K562 (cell line): Measurements from ENCODE around the gene TTLL8. TPM values are rescaled to one million over a fixed set of nuclear protein-coding genes. Genes with fewer than 3 reads are reported as not detected.

Source experiments
- ATAC-seq: fragments of 200-7000 bp; cut with Tn5 transposase; 3 replicates; pipeline ENCODE4 v1.9.1; 2020; ENCODE audit warnings: moderate library complexity
- BruUV-seq: library from RNA; stranded (reverse); fragments of 400-500 nt; replicated peaks from 2 replicates; lab custom pipeline; 2021; lab: Mats Ljungman, UMichigan
- CTCF ChIA-PET: fragments of 300-600 bp; formaldehyde crosslinking; extraction: SDS; loops from one replicate; lab custom pipeline; 2021; ENCODE audit warnings: low intra/inter-chr PET ratio; lab: Yijun Ruan, JAX
- POLR2A ChIA-PET: fragments of 300-600, 350-650 bp; sonication (Branson Sonifier 250); formaldehyde crosslinking; extraction: SDS; loops from one replicate; lab custom pipeline; 2021; ENCODE audit warnings: antibody characterized with exemption, inconsistent platforms; lab: Yijun Ruan, JAX
- DNase-seq, 4 experiments: peaks; one replicate each; pipeline versions ENCODE4 v3.0.0 to v3.0.0-alpha.2; 2011 to 2018; ENCODE audit warnings: low spot score in 3 of 4, mixed read lengths in 3 of 4; ENCODE audit errors: extremely low read depth in 1 of 4
- FAIRE-seq: peaks from 2 replicates; lab custom pipeline; 2011; peaks lifted over from hg19 to GRCh38; lab: Jason Lieb, UNC
- H2AFZ ChIP-seq: 2 replicates; pipeline ENCODE4 v1.6.0; 2011; ENCODE audit warnings: low read depth, low read length, control low read depth, inconsistent platforms
- H3K27ac ChIP-seq: fragments of 200-600 bp; 3 replicates; pipeline ENCODE4 v1.8.0; 2011; ENCODE audit warnings: low read depth, mild to moderate bottlenecking, control low read depth, inconsistent platforms, low read length, moderate library complexity, mixed read lengths; ENCODE audit errors: extremely low read depth
- H3K27me3 ChIP-seq, 2 experiments: fragments of 300-600 bp in 1 of 2; 2 replicates in 1 of 2; 3 replicates in 1 of 2; pipeline versions ENCODE4 v1.6.0 to v1.8.0; 2011; ENCODE audit warnings: inconsistent platforms in 2 of 2, low read length in 2 of 2, mild to moderate bottlenecking in 1 of 2, mixed read lengths in 1 of 2, moderate library complexity in 1 of 2; ENCODE audit not compliant: control insufficient read depth in 2 of 2, insufficient read depth in 2 of 2
- H3K36me3 ChIP-seq: fragments of 300-600 bp; 3 replicates; pipeline ENCODE4 v1.8.0; 2011; ENCODE audit warnings: mild to moderate bottlenecking, low read length, inconsistent platforms; ENCODE audit not compliant: control insufficient read depth, insufficient read depth
- H3K4me1 ChIP-seq, 2 experiments: fragments of 200-600 bp in 1 of 2; replicated peaks in 1 of 2; 2 replicates in 1 of 2; 3 replicates in 1 of 2; pipeline versions ENCODE4 v1.5.1 to v1.8.0; 2011; ENCODE audit warnings: inconsistent platforms in 2 of 2, low read length in 2 of 2, mild to moderate bottlenecking in 1 of 2, mixed read lengths in 1 of 2, moderate library complexity in 1 of 2; ENCODE audit not compliant: control insufficient read depth in 2 of 2, insufficient read depth in 2 of 2
- H3K4me2 ChIP-seq: 2 replicates; pipeline ENCODE4 v1.6.1; 2011; ENCODE audit warnings: low read length, control low read depth, inconsistent platforms, mixed read lengths; ENCODE audit not compliant: insufficient read depth
- H3K4me3 ChIP-seq: fragments of 200-600 bp; sonication (generic), shearing (Covaris generic); 2 replicates; pipeline ENCODE4 v1.5.1; 2016; ENCODE audit warnings: control low read depth, inconsistent platforms
- H3K79me2 ChIP-seq: fragments of 200-600 bp; 3 replicates; pipeline ENCODE4 v1.8.0; 2011; ENCODE audit warnings: low read length, inconsistent platforms; ENCODE audit not compliant: control insufficient read depth, insufficient read depth
- H3K9ac ChIP-seq, 2 experiments: 2 replicates each; pipeline versions ENCODE4 v1.6.0 to v1.6.1; 2011; ENCODE audit warnings: low read depth in 2 of 2, low read length in 2 of 2, control low read depth in 1 of 2, inconsistent platforms in 1 of 2, mild to moderate bottlenecking in 1 of 2, mixed read lengths in 1 of 2; ENCODE audit not compliant: insufficient read depth in 1 of 2
- H3K9me1 ChIP-seq: one replicate; pipeline ENCODE4 v1.6.0; 2011; ENCODE audit warnings: inconsistent platforms, mild to moderate bottlenecking, low read length, moderate library complexity; ENCODE audit not compliant: control insufficient read depth, insufficient read depth
- H3K9me3 ChIP-seq: replicated peaks from 2 replicates; pipeline ENCODE4 v1.5.1; 2011; ENCODE audit warnings: low read depth, low read length, inconsistent platforms; ENCODE audit not compliant: control insufficient read depth, insufficient read depth
- H4K20me1 ChIP-seq: replicated peaks from 2 replicates; pipeline ENCODE4 v1.6.1; 2011; ENCODE audit warnings: low read length, inconsistent platforms, mixed read lengths; ENCODE audit not compliant: control insufficient read depth, insufficient read depth
- BHLHE40 ChIP-seq: IDR thresholded peaks from 2 replicates; pipeline ENCODE4 v1.6.1; 2011; ENCODE audit warnings: low read length, improper control_type of control experiment
- DIDO1 ChIP-seq: fragments of 450-650 bp; IDR thresholded peaks from 2 replicates; pipeline ENCODE4 v1.6.1; 2016; ENCODE audit warnings: low read depth, missing biosample characterization, missing genetic modification characterization
- FOXK2 ChIP-seq, 2 experiments: fragments of 450-650 bp; IDR thresholded peaks in 1 of 2; conservative IDR thresholded peaks in 1 of 2; 2 replicates each; pipeline ENCODE4 v1.6.1; 2016; ENCODE audit warnings: low read depth in 2 of 2, mild to moderate bottlenecking in 1 of 2
- KAT7 ChIP-seq: sonication (generic); formaldehyde crosslinking; IDR thresholded peaks from 2 replicates; pipeline ENCODE4 v1.8.0; 2022; ENCODE audit warnings: missing genetic modification reagents, mild to moderate bottlenecking, borderline replicate concordance
- KLF1 ChIP-seq: fragments of 450-650 bp; IDR thresholded peaks from 2 replicates; pipeline ENCODE4 v1.6.1; 2016; ENCODE audit warnings: missing genetic modification characterization, missing compliant biosample characterization
- MCM7 ChIP-seq, 2 experiments: fragments of 450-650 bp; IDR thresholded peaks; 2 replicates each; pipeline ENCODE4 v1.6.1; 2016 to 2018
- POLR3G ChIP-seq: IDR thresholded peaks from 2 replicates; pipeline ENCODE4 v1.6.1; 2011; ENCODE audit not compliant: insufficient read length, insufficient replicate concordance; ENCODE audit errors: extremely low read depth
- PTBP1 ChIP-seq: fragments of 200-400 bp; formaldehyde crosslinking; IDR thresholded peaks from 2 replicates; pipeline ENCODE4 v1.6.1; 2017; ENCODE audit warnings: low read depth, low read length
- RFX5 ChIP-seq: IDR thresholded peaks from 2 replicates; pipeline ENCODE4 v1.6.1; 2011; ENCODE audit warnings: low read depth, mild to moderate bottlenecking, improper control_type of control experiment, low read length
- SMARCB1 ChIP-seq: IDR thresholded peaks from 2 replicates; pipeline ENCODE4 v1.6.1; 2011; ENCODE audit warnings: improper control_type of control experiment, low read depth; ENCODE audit not compliant: insufficient read length
- ZC3H11A ChIP-seq: IDR thresholded peaks from 2 replicates; pipeline ENCODE4 v1.6.1; 2012; ENCODE audit warnings: low read depth, low read length, improper control_type of control experiment
- ZFP30 ChIP-seq: fragments of 250-450 bp; sonication (Bioruptor Pico); IDR thresholded peaks from 2 replicates; pipeline ENCODE4 v1.8.0; 2022; ENCODE audit warnings: moderate library complexity, mild to moderate bottlenecking, inconsistent platforms, borderline replicate concordance
- ZNF408 ChIP-seq: fragments of 250-450 bp; sonication (Bioruptor Pico); IDR thresholded peaks from 2 replicates; pipeline ENCODE4 v1.4.0; 2020; ENCODE audit warnings: low read depth, mild to moderate bottlenecking, moderate library complexity
- ZNF696 ChIP-seq: fragments of 250-450 bp; sonication (Bioruptor Pico); conservative IDR thresholded peaks from 2 replicates; pipeline ENCODE4 v1.4.0; 2020; ENCODE audit warnings: mild to moderate bottlenecking, moderate library complexity
- WGBS: fragments of 100-300 bp; shearing (Covaris generic); methylation state at CpG from one replicate; pipeline ENCODE4 v1.1.6; 2016; ENCODE audit warnings: low coverage, mixed read lengths; ENCODE audit not compliant: insufficient coverage; ENCODE audit errors: missing lambda C conversion rate; 5-methylcytosine and 5-hydroxymethylcytosine counted together
- in situ Hi-C: fragments of 300-500 bp; cut with MboI; formaldehyde crosslinking; loops from 4 replicates; pipeline ENCODE4 v1.15.0; 2018; ENCODE audit warnings: inconsistent platforms, mixed read lengths
- intact Hi-C: fragments of 100-400 bp; cut with micrococcal nuclease; formaldehyde crosslinking; loops from 2 replicates; pipeline ENCODE4 v1.14.2; 2022
- polyA plus RNA-seq, 8 experiments: library from polyadenylated mRNA; depleted of rRNA in 4 of 8; stranded (reverse) in 5 of 8; unstranded in 3 of 8; fragments of >200 nt; fragmentation: Nextera tagmentation in 2 of 8; fragmentation: Illumina TruSeq in 1 of 8; extraction: Ambion mirVana in 2 of 8; extraction: Trizol in 1 of 8; gene quantifications; 2 replicates each; pipeline versions ENCODE4 v1.2.1 to v1.2.3, GENCODE V29; 2011 to 2014; ENCODE audit warnings: inconsistent platforms in 1 of 8, missing spikeins in 1 of 8
- total RNA-seq, 7 experiments: library from RNA; depleted of rRNA in 6 of 7; stranded (reverse); fragments of >200 nt in 6 of 7; fragmentation: Illumina TruSeq in 2 of 7; extraction: Trizol in 2 of 7; gene quantifications; 2 replicates each; pipeline versions ENCODE4 v1.2.1 to v1.2.3, GENCODE V29; 2011 to 2021; ENCODE audit warnings: low replicate concordance in 1 of 7
- TF ChIP-seq, protein P1 (sequence below): sonication (generic); formaldehyde crosslinking; IDR thresholded peaks from 2 replicates; pipeline ENCODE4 v1.8.1; 2023; ENCODE audit warnings: mild to moderate bottlenecking, missing genetic modification reagents
- TF ChIP-seq, protein P2 (sequence below): fragments of 200-800 bp; sonication (Bioruptor generic); IDR thresholded peaks from 2 replicates; pipeline ENCODE4 v1.6.1; 2017; ENCODE audit warnings: missing genetic modification characterization, missing compliant biosample characterization

Gene TTLL8
- total and polyA plus RNA-seq, 9 of the 15 experiments (the other 6 are each of a cell fraction or from before 2014, with no cell fraction given): not detected

DNA sequence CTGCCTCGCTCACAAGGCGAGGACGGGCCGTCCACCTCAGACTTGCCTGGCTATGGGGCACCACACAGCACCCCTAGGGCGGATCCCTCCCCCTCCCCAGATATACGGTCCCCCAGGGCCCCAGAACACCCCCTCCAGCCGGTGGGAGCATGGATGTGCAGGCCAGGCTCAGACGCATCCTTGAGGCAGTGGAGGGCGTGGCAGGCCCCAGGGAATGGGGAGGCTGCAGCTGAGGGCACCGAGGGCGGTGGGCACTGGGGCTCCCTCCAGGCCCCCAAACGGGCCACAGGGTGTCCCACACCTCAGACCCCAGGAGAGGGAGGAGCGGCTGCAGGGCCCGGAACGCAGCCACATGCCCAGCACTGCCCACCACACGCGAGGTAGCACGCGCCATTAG is 12.1 kb downstream of the TTLL8 start (continued):
- no peak for TF ChIP-seq ZC3H11A
- no peak for TF ChIP-seq MCM7 (IDR thresholded peaks at IDR 0.05)
- TF ChIP-seq, protein P1, sequence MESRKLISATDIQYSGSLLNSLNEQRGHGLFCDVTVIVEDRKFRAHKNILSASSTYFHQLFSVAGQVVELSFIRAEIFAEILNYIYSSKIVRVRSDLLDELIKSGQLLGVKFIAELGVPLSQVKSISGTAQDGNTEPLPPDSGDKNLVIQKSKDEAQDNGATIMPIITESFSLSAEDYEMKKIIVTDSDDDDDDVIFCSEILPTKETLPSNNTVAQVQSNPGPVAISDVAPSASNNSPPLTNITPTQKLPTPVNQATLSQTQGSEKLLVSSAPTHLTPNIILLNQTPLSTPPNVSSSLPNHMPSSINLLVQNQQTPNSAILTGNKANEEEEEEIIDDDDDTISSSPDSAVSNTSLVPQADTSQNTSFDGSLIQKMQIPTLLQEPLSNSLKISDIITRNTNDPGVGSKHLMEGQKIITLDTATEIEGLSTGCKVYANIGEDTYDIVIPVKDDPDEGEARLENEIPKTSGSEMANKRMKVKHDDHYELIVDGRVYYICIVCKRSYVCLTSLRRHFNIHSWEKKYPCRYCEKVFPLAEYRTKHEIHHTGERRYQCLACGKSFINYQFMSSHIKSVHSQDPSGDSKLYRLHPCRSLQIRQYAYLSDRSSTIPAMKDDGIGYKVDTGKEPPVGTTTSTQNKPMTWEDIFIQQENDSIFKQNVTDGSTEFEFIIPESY (CRISPR knock-in tag): no peak

DNA sequence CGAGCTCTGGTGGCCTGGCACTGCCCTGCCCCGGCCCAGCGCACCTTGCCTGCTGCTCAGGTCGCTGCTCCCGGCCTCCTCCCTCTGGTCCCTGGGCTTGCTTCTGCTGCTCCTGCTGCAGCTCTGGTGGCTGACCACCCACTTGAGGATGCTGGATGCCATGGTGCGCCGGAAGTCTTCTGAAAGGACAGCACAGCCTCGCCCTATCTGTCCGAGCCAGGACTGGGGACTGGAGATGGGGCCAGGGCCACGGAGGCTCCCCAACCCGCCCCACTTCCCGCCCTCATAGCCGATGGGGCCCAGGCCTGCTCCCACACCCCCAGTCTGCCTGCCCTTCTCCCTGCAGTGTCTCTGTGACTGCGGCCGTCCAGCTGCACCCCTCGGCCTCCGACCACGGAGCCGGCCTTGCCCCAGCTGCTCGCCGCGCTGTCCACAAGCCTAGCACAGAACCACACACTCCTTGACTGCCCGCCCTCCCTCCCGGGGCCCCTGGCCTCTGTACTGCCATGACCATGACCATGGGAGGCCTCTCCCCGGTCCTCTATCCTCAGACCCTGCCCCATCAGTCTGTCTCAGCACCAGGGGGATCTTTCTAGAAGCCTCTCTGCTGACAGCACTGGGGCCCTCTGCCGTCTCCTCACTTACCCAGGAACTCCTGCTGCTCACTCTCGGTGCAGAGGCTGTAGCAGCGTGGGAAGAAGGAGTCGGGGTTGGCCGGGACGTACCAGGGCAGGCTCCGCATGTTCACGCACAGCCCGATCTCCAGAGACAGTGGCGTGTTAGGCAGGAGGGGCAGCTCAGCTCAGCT is 12.7 kb downstream of the TTLL8 start:
- WGBS: 15% methylated on average over 20 of the region's 35 CpGs
- in situ Hi-C loops (no loop called here), intact Hi-C loops (no loop called here)
- 0 out of 2 replicates have a peak, but pooled peaks cover 3% of the 10 kb centered on the region for H4K20me1 ChIP-seq
- TF ChIP-seq DIDO1 (tag) (no peak), KLF1 (tag) (no peak), KAT7 (CRISPR knock-in tag) (no peak), FOXK2 (conservative IDR thresholded peaks at IDR 0.05 in 1 of 2, IDR thresholded peaks at IDR 0.05 in 1 of 2; ENCODE audit: low read depth in 2 of 2) (no peak), ZFP30 (no peak), POLR3G (no peak), SMARCB1 (no peak), BHLHE40 (no peak), PTBP1 (no peak), ZNF696 (no peak), RFX5 (no peak), ZNF408 (CRISPR knock-in tag) (no peak)
- TF ChIP-seq, protein P2, sequence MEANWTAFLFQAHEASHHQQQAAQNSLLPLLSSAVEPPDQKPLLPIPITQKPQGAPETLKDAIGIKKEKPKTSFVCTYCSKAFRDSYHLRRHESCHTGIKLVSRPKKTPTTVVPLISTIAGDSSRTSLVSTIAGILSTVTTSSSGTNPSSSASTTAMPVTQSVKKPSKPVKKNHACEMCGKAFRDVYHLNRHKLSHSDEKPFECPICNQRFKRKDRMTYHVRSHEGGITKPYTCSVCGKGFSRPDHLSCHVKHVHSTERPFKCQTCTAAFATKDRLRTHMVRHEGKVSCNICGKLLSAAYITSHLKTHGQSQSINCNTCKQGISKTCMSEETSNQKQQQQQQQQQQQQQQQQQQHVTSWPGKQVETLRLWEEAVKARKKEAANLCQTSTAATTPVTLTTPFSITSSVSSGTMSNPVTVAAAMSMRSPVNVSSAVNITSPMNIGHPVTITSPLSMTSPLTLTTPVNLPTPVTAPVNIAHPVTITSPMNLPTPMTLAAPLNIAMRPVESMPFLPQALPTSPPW (CRISPR knock-in tag): no peak
- H3K4me3 ChIP-seq: no peak overlapping the region
- H3K4me2 ChIP-seq: no peak overlapping the region
- H3K9me3 ChIP-seq: no peaks in the 10 kb centered on the region
- CTCF ChIA-PET: no interaction called here
- no peak overlapping the region for H3K27ac ChIP-seq
- no peaks in the 10 kb centered on the region for H3K9me1 ChIP-seq
- peaks cover 2 to 60% of the 10 kb centered on the region in 2 experiments; a peak in 3 of 5 replicates for H3K27me3 ChIP-seq
- BruUV-seq: no TSS peak
- POLR2A ChIA-PET: interaction anchor here (0.7 kb wide), 1 partner anchor 15 kb away, joined by 4 read pairs; no protein-coding TSS in a partner anchor
- no peak overlapping the region for H2AFZ ChIP-seq
- peaks cover 0 to 33% of the 10 kb centered on the region in 2 experiments; a peak in 2 of 5 replicates for H3K4me1 ChIP-seq
- H3K79me2 ChIP-seq: no peaks in the 10 kb centered on the region
- DNase-seq (no peak), ATAC-seq (no peak), FAIRE-seq (no peak)
- H3K9ac ChIP-seq: no peak overlapping the region
- no peaks in the 10 kb centered on the region for H3K36me3 ChIP-seq
